GM19467 (cell line): ENCODE results near the gene MZT2A.
"Not testable (repeated sequence)": the region's sequence is repeated elsewhere in the genome, so short reads cannot be mapped to it uniquely, and the experiment has no call there.

ENCODE experiments used
- ATAC-seq: cut with Tn5 transposase; IDR thresholded peaks from one replicate; pipeline ENCODE4 v1.9.1; 2021; ENCODE audit warnings: mild to moderate bottlenecking, moderate library complexity; ENCODE audit not compliant: unreplicated experiment

MZT2A gene

GRCh38 chr2:131470944-131471343 is 21.3 kb downstream of the MZT2A start:
- not testable (repeated sequence) for ATAC-seq

GRCh38 chr2:131467722-131468121 is 24.5 kb downstream of the MZT2A start:
- ATAC-seq = not testable (repeated sequence)

- ATAC-seq = not testable (repeated sequence)
Observed at GRCh38 chr2:131454914-131455313, 37.3 kb downstream of the MZT2A start.

GRCh38 chr2:131451265-131451949 is 40.8 kb downstream of the MZT2A start:
- not testable (repeated sequence) for ATAC-seq

- ATAC-seq = not testable (repeated sequence)
Observed at GRCh38 chr2:131447981-131448380, 44.2 kb downstream of the MZT2A start.

GRCh38 chr2:131445896-131446295 is 46.3 kb downstream of the MZT2A start:
- ATAC-seq = no peak

GRCh38 chr2:131445515-131445797 is 46.7 kb downstream of the MZT2A start:
- ATAC-seq = not testable (repeated sequence)

GRCh38 chr2:131444736-131445514 is 47.3 kb downstream of the MZT2A start:
- not testable (repeated sequence) for ATAC-seq

GRCh38 chr2:131440742-131441468 is 51.3 kb downstream of the MZT2A start:
- ATAC-seq = not testable (repeated sequence)
